IPS-18c (cell line): ENCODE data around the gene RIPOR2.
"Not testable (repeated sequence)": the region's sequence is repeated elsewhere in the genome, so short reads cannot be mapped to it uniquely, and the experiment has no call there.

Experiments used
- H3K4me3 ChIP-seq: 2 replicates; pipeline ENCODE4 v1.7.0; 2013; ENCODE audit warnings: low read depth, mild to moderate bottlenecking, low read length, moderate library complexity; ENCODE audit not compliant: insufficient read depth
- H3K9me3 ChIP-seq: one replicate; pipeline ENCODE4 v1.6.1; 2013; ENCODE audit warnings: mild to moderate bottlenecking, low read length, moderate library complexity; ENCODE audit not compliant: control insufficient read depth, insufficient read depth

The RIPOR2 gene

DNA sequence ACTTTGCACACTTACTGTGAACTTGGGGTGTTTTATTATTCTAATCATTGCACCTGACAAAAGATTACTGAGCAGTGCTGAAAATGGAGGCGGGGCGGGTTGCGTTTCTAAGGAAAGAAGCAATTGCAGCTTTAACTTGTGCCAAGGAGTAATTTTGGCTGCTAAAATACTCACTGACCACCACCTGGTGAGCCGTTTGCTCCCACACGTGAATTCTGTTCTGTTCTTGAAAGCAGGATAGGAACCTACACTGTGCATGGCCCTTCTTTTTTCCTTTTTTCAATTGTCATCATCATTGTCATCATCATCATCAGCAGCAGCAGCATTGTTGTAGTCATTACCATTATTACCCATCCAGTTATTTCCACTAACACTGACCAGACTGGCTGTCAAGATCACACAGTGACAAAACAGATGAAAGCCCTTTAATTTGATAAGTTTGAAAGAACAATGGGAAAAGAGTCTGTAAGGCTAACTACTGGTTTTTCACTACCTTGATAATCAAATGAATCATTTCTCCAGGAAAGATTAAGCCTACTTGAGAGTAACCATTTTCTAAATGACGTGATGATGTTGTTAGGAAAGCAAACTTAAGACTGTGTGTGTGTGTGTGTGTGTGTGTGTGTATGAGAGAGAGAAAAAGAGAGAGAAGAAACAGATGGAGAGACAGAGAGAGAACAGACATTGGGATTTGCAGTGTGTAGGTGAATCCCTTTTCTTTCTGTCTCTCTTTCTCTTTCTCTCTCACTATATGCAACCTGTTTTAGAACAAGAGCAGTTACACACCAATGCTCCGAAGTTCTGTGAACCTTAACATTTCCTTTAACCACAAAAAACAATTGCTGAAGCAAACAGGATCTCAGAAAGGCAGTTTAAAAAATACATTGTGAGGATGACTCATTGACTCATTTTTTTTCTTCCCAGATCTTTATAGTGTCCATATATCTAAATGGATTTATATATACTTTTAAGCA lies 3.8 kb downstream of the RIPOR2 start:
- Histone ChIP-seq H3K9me3 (no peaks in the 10 kb centered on the region), H3K4me3 (no peak overlapping the region)

DNA sequence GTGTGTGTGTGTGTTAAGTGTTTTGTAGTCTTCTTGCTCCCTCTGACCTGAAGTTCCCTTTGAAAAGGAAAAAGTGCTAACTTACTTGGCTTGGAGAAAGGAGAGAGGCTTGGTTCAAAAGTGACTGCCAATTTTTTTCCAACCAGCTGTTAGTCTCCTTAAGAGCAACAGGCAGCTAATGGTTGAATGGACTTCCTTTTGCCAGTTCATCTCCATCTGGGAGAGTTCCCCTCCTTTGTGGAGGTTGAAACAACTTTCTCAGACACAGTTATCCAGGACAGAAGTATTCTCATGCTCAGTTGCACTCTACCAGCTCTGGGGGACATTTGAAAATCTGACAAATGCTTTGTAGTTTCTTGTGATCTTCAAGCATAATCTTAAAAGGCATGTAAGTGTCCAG lies 4.5 kb downstream of the RIPOR2 start:
- Histone ChIP-seq H3K4me3 (no peak overlapping the region), H3K9me3 (no peaks in the 10 kb centered on the region)

DNA sequence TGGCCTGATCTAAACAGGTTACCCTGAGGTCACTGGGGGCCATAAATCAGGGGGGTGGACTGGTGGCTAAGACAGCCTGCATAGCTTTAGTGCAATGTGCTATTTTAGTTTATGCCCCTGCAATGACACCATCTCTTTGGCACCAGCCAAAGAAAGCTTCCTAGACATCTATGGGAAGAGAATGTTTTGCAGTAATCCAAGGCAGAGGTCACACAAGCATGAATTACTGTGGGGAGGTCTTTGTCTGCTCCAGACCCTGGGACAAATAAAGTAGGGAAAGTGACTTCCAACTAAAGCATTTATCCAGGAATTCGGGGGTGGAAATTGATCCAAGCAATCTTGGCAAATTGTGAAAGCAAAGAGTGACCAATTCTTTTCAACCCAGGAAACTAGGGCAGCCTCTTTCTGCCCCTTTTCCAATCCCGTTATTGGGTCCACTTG lies 5.3 kb downstream of the RIPOR2 start:
- Histone ChIP-seq H3K4me3 (no peak overlapping the region), H3K9me3 (no peaks in the 10 kb centered on the region)

DNA sequence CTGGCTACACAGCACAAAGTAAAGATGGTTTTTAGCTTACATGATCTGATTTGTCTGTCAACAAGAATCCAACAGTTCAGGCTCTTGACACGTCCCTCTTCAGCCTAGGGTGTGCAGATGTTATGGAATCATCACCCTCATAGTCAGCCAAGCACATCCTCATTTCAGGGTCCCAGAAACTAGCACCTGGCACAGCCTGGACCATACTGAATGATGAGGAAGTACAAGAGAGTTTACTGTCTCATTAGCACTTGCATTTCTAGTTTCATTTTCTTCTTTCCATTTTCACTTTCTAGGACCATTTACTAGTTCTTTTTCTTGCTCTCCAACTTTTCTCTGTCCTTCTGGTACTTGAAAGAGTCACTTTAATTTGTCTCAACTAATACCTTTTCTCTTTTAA lies 6.5 kb downstream of the RIPOR2 start:
- H3K4me3 ChIP-seq = no peak overlapping the region
- no peaks in the 10 kb centered on the region for H3K9me3 ChIP-seq

DNA sequence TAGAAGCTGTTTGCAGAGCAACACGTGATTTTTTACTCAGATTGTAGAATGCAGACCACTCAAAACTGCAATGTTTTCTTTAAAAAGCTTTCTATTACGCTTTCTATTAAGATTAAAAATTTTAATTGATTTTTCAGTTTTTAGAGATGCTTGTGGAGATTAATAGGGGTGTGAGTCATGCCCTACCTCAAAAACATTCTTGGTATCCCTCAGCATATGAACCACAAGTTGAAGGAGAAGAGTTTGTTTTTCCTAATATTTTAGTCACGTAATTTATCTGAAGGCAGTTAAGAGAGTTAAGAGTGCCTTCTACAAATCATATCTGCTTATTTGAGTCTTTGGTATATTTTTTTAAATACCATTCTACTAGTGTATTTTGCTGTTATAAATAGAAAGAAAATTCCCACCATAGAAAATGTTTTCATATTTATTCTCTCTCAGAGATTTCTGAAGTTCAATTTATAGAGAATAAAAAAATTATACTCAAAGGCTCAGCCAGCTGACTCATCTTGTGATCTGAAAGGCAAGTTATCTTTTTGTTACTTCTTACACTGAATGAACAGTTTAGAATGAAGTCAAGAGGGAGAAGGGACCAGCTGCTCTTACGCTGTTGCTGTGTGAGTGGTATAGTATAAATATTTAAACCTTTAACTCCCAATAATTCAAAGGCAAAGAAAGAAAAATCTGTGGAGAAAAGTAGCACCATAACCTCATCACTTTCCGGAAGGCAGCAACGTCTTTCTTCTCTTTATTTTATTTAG lies 7.6 kb downstream of the RIPOR2 start:
- Histone ChIP-seq H3K4me3 (no peak overlapping the region), H3K9me3 (no peaks in the 10 kb centered on the region)

DNA sequence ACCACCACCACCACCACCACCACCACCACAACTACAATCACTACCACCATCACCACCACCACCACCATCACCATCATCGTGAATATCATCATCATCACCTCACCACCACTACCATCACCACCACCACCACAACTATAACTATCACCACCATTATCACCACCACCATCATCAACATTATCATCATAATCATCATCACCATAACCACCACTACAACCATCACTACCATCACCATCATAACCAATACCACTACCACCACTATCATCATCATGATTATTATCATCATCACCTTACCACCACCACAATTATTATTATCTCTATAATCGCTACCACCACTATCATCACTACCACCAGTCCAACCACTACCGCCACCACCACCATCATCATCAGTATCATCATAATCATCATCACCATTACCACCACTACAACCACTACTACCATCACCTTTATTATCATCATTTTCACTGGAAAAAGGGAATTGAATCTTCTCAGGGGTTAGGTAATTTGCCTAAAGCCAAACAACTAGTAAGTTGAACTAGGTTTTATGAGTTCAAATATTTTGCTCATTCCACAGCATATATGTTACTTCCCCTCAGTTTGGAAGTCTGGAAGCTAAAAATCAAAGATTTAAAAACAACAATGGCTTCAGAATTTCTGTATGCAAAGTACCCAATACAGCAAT lies 8.3 kb downstream of the RIPOR2 start:
- no peaks in the 10 kb centered on the region for H3K9me3 ChIP-seq

DNA sequence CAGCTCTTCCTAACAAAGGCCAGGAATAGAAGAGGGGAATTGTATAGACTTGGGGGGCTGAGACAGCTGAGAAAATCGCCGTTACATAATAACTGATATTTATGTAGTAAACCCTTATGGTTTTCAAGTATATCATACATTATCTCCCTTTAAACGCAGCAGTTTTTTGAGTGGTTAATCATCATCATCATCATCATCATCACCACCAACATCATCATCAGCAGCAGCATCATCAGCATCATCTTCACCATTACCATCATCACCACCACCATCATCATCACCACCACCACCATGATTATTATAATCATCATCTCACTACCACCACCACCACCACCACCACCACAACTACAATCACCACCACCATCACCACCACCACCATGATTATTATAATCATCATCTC lies 9.1 kb downstream of the RIPOR2 start:
- not testable (repeated sequence) for H3K4me3 ChIP-seq, H3K9me3 ChIP-seq

More for the DNA sequence above, 8.3 kb downstream of the RIPOR2 start:
- no peak overlapping the region for H3K4me3 ChIP-seq

DNA sequence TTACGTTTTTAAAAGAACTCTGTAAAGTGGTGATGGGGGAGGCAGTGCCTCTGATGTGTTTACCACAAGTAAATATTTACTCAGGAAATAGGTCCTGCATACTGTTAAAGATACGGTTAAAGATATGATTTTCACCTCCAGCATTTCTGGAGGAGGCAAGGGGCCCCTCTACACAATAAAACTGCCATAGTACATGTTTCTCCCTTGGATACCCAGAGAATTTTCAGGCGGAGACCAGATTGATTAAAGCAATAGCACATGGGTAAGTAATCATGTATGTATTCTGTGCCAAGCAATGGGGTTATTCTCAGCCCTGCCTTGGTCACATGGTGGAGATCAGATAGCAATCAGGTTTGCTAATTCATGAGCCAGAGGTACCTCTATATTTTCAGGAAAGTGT lies 9.6 kb downstream of the RIPOR2 start:
- Histone ChIP-seq H3K9me3 (no peaks in the 10 kb centered on the region), H3K4me3 (no peak overlapping the region)

DNA sequence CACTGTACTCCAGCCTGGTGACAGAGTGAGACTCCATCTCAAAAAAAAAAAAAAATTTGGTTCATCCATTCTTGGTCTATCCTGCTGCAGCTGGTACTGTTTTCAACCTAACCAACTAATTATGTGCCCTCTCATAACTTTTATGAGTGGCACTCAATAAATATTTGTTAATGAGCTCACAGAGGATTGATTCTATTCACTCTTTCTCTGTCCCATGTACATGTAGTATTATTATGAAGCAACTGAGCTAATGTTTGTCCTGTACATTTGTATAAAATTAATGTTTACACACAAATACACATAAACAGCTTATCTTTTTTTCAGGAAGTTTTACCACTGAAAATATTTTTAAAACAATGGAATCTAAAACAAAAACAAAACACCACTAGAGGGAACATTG lies 10.1 kb downstream of the RIPOR2 start:
- Histone ChIP-seq H3K9me3 (no peaks in the 10 kb centered on the region), H3K4me3 (no peak overlapping the region)

DNA sequence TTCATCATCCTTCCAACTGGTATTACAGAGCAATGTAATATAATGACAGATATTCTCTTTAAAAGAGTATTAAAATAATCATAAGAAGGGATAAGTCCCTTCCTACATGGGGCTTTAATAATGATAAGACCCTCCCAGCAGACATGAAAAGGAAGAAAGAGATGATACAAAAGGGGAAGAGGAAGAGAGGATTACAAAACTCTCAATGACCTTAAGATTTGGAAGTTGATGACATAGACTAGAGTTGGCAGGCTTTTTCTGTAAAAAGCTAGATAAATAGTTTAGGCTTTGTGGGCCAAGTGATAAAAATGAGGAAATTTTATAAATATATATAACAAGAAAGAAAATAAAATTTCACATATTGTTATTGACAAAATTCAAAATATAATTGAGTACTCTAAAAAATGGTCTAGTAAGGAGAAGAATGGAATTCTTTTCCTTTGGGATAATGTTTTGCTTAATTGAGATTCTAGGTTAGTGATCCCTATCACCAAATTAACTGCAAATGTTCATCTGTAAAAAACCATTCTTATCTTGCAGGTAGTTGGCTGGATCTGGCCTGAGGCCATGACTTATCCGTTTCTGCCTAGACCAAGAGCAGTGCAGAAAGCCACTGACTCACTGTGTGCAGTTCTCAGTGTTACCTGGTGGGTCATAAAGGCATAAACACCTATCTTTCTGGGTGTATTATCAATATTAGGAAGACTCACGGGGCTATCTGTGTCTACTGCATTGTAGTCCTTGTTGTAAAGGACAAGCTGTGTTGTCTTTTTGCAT lies 11.0 kb downstream of the RIPOR2 start:
- no peak overlapping the region for H3K4me3 ChIP-seq
- H3K9me3 ChIP-seq = no peaks in the 10 kb centered on the region

DNA sequence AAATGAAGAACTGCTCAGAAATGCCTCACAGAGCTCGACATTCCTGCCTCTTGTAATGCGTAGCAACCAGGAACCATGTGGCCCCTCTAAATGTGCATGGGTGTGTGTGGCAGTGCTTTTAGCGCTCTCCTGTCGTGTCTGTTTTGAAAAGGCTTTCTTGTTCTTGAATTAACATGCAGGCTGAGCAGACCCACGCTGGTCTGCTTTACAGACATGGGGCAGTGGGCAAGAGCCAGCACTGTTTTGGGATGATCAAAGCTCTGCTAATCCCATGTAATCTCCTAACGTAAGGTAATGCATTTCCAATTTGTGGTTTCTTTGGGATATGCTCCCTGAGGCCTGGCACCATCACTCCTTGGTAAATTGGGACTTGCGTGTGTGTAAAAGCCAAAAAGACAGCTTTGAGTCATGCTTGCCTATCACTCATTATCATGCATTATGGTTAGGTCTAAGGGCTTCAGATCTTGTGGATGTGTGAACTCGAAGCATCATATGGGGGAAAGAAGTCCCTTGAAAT lies 11.8 kb downstream of the RIPOR2 start:
- Histone ChIP-seq H3K9me3 (no peaks in the 10 kb centered on the region), H3K4me3 (no peak overlapping the region)

DNA sequence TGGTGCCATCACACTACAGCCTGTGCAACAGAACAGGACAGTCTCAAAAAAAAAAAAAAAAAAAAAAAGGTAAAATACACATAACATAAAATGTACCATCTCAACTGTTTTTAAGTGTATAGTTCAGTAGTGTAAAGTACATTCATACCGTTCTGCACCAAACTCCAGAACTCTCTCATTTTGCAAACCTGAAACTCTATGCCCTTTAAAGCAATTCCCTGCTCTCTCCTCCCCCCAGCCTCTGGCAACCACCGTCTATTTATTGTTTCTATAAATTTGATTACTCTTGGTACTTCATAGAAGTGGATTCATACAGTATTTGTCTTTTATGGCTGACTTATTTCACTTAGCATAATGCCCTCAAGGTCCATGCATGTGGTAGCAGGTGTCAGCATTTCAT lies 12.9 kb downstream of the RIPOR2 start:
- Histone ChIP-seq H3K4me3 (no peak overlapping the region), H3K9me3 (no peaks in the 10 kb centered on the region)

DNA sequence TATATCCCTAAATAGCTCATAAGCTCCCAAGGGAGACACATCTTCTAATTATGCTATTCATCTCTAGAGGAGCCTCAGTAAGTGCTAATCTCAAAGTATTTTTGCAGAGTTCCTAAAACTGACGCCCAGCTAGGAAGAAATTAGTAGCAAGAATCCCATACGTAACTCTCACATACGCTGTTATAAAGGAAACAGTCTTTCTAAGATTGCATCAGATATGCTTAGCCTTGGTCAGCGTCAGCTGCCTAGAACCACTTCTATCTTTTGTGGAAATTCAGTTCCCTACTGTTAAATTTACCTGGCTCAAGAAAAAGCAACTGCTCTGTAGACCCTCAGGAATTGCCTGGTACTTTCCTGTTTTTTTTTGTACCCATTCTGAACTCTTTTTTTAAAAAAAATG lies 13.6 kb downstream of the RIPOR2 start:
- Histone ChIP-seq H3K4me3 (no peak overlapping the region), H3K9me3 (no peaks in the 10 kb centered on the region)

DNA sequence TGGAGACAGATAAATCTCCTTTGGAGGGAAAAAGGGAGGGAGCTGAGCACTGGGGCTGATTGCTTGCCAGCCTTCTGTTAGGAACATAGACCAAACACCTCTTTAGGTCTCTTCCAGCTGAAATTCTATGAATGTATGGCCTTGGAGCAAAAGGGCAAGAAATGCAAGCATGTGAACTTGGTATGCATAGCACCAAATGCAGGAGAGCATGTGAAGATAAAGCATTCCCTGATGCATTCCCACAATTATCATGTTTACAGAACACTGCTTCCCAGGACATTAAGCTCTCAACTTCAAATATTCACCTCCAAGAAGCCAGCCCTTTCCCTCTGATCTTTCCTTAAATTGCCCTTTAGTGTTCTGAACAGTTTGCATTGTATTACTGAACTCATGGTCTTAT lies 15.6 kb downstream of the RIPOR2 start:
- H3K9me3 ChIP-seq = no peaks in the 10 kb centered on the region
- H3K4me3 ChIP-seq = no peak overlapping the region

DNA sequence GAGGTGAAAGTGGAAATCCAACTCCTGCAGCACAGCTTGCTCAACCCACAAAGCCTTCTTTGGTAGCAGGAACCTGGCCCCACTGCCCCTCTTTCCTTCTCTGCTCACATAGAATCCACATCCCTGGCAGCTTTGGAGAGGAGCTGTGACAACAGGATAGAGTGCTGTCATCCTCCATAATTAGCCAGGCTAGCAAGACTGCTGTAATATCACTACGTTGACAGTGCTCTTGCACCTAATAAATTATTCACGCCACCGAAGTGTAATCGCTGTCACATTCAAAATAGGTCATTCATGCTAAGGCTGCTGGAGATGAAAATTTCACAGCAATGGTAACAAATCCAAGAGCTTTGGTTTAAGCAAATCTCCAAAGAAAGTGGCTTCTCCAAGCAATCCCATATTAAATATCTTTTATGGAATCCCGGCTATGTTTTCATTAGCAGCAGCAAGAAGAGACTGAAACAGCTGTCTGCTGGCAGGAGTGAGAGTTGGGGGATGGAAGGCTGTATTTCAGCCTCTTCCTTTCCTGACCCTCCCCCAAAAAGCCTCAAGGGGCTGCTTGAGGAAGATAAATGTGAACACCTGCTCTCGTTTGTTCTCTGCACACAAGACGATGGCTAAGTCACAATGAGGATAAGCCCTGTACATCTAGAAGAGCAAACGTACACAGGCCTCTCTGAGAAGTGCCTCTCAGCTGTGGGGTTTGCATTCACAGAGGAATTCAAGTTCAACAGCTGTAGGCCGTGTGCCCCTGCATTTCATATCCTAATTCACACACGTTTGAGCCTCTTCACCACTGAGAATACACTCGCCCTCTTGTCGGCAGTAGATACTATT lies 16.5 kb downstream of the RIPOR2 start:
- H3K4me3 ChIP-seq = no peak overlapping the region
- no peaks in the 10 kb centered on the region for H3K9me3 ChIP-seq

DNA sequence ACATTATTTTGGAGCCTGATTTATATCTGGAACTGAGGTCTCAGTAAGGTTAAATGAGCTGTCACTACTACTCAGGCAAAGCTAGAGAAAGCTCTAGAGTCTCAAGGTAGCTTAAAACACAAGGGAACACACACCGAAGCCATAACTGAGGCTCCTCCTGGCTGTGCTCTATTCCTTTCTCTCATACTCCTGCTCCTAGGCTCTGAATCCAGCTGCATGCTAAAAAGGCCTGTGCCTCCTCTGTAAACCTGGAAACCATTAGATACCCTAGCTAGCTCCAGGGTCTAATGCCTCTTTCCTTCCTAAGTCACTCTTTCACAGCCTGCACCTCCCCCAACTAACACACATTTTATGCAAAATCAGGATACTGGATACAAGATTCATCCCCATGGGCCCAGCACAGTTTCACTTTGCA lies 17.1 kb downstream of the RIPOR2 start:
- no peaks in the 10 kb centered on the region for H3K9me3 ChIP-seq
- no peak overlapping the region for H3K4me3 ChIP-seq
